Loucy (cell line): ENCODE measurements around the gene SFTPB.

ENCODE experiments used
- EZH2phosphoT487 ChIP-seq: fragments of 200-600 bp; IDR thresholded peaks from 2 replicates; pipeline ENCODE4 v1.6.1; 2018; ENCODE audit warnings: antibody characterized with exemption, mild to moderate bottlenecking, moderate library complexity, borderline replicate concordance
- TF ChIP-seq, protein P1 (sequence below): fragments of 200-600 bp; sonication (generic); conservative IDR thresholded peaks from 2 replicates; pipeline ENCODE4 v1.5.1; 2014; ENCODE audit warnings: mild to moderate bottlenecking, antibody characterized with exemption, low read length

DNA sequence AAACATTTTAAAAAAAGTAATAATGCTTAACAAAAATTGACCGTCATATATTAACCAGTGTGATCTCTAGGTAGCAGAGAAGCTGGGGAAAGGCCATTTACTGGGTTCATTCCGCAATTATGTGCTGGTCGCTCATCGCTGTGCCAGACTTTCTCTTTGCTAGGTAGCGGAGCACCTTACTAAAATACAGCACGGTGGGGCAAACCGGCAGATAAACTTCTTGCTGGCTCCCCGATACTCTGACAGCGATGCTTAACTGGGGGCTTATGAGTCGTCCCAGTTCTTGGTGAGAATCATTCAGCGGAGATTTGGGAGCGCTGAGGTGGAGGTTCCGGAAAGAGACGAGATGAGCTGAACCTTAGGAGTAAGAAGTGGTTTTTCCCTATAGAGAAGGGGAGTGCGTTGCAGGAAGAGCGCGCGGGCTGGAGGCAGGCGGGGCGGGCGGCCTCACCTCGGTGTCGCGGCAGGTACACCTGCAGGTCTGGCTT lies 56.7 kb downstream of the SFTPB start:
- TF ChIP-seq, protein P1, sequence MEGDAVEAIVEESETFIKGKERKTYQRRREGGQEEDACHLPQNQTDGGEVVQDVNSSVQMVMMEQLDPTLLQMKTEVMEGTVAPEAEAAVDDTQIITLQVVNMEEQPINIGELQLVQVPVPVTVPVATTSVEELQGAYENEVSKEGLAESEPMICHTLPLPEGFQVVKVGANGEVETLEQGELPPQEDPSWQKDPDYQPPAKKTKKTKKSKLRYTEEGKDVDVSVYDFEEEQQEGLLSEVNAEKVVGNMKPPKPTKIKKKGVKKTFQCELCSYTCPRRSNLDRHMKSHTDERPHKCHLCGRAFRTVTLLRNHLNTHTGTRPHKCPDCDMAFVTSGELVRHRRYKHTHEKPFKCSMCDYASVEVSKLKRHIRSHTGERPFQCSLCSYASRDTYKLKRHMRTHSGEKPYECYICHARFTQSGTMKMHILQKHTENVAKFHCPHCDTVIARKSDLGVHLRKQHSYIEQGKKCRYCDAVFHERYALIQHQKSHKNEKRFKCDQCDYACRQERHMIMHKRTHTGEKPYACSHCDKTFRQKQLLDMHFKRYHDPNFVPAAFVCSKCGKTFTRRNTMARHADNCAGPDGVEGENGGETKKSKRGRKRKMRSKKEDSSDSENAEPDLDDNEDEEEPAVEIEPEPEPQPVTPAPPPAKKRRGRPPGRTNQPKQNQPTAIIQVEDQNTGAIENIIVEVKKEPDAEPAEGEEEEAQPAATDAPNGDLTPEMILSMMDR = no peak
- TF ChIP-seq EZH2phosphoT487 = no peak
